Right atrium auricular region (tissue), 2 donors: Measurements from ENCODE around the gene SETBP1. TPM values are rescaled to one million over a fixed set of nuclear protein-coding genes. Genes with fewer than 3 reads are reported as not detected.

Source experiments
- DNase-seq: peaks from one replicate; pipeline ENCODE4 v3.0.0-alpha.2; 2019; ENCODE audit warnings: low spot score
- H3K27ac ChIP-seq, 2 donors: fragments of 200-600 bp; sonication (generic); 1 replicate in 1 of 2; 2 replicates in 1 of 2; pipeline ENCODE4 v1.5.1; 2016 to 2019
- H3K27me3 ChIP-seq, 2 donors: fragments of 200-600 bp; sonication (generic); one replicate each; pipeline versions ENCODE4 v1.5.1 to v1.6.0; 2017 to 2019
- H3K36me3 ChIP-seq: fragments of 200-600 bp; sonication (generic); one replicate; pipeline ENCODE4 v1.5.1; 2016
- H3K4me1 ChIP-seq, 2 donors: fragments of 200-600 bp; sonication (generic); one replicate each; pipeline versions ENCODE4 v1.5.1 to v1.6.0; 2017 to 2019
- H3K4me3 ChIP-seq, 2 donors: fragments of 200-600 bp; sonication (generic); 1 replicate in 1 of 2; 2 replicates in 1 of 2; pipeline ENCODE4 v1.5.1; 2017 to 2019; ENCODE audit warnings: mild to moderate bottlenecking in 1 of 2, moderate library complexity in 1 of 2
- H3K9me3 ChIP-seq, 2 donors: fragments of 200-600 bp; sonication (generic); one replicate each; pipeline ENCODE4 v1.5.1; 2019
- total RNA-seq, 2 donors: library from RNA; depleted of rRNA; stranded (reverse); fragments of >200 nt; gene quantifications; one replicate each; pipeline ENCODE4 v1.1.0, GENCODE V29; 2016
- TF ChIP-seq, protein P1 (sequence below), 2 donors: fragments of 200-600 bp; sonication (generic); IDR thresholded peaks; one replicate each; pipeline ENCODE4 v1.5.1; 2019; ENCODE audit warnings: antibody characterized with exemption in 2 of 2

SETBP1 gene
- total RNA-seq, 2 donors from 2014 or later = 7.8 to 13.4 TPM

DNA sequence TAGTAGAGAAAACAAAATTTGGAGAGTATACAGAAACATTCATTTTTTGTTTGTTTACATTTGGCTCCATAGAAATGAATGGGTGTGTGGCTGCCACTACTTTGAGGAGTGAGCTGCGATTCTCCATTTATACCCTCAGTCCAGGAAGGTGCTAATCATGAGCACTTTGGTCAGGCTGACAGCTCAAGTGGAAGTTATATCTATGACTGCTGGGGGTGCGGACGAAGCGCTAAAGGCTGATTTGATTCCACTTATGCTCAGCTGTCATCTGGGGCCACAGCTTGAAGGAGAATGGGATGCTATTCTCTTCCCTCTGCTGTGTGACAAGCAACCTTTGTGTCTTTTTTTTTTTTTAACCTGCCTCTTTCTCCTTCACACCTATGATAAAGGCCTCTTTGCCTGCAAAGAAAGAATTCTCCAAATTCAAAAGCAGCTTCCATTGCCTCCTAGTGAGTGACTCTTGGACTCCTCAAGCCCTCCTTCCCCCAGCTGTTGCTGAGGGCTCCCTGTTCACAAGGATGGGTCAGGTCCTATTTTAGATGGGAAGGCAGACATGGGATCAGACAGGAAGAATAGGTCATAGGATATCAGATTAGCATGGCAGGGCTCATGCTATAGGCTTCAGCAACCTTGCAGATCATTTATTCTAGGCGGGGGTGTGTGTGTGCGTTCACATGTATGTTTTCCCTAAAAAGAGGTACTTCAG, 201.6 kb downstream of the SETBP1 start:
- no peaks in the 10 kb centered on the region for H3K27me3 ChIP-seq
- peaks cover 0 to 21% of the 10 kb centered on the region in 2 donors for H3K4me1 ChIP-seq
- TF ChIP-seq, protein P1, sequence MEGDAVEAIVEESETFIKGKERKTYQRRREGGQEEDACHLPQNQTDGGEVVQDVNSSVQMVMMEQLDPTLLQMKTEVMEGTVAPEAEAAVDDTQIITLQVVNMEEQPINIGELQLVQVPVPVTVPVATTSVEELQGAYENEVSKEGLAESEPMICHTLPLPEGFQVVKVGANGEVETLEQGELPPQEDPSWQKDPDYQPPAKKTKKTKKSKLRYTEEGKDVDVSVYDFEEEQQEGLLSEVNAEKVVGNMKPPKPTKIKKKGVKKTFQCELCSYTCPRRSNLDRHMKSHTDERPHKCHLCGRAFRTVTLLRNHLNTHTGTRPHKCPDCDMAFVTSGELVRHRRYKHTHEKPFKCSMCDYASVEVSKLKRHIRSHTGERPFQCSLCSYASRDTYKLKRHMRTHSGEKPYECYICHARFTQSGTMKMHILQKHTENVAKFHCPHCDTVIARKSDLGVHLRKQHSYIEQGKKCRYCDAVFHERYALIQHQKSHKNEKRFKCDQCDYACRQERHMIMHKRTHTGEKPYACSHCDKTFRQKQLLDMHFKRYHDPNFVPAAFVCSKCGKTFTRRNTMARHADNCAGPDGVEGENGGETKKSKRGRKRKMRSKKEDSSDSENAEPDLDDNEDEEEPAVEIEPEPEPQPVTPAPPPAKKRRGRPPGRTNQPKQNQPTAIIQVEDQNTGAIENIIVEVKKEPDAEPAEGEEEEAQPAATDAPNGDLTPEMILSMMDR (IDR thresholded peaks at IDR 0.05) = no peak
- H3K27ac ChIP-seq = no peak overlapping the region
- no peak for DNase-seq
- H3K4me3 ChIP-seq = no peak overlapping the region
- no peaks in the 10 kb centered on the region for H3K36me3 ChIP-seq
- H3K9me3 ChIP-seq = no peaks in the 10 kb centered on the region

DNA sequence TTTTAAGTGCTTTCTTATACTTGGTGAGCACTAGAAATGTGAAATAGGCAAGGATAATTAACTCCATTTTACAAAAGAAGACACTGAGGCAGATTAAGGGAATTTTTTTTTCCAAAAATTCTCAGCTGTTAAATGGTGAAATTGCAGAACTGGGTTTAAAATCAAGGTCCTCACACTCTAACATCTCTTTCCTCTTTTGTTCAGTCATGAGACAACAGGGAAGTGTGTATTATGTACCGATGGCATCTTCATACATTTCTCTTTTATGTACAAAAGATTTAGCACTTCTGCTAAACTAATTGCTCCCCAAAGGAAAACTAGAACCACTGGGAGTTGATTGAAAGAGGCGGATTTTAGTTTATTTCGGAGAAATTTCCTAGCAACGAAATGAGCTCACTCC, 203.0 kb downstream of the SETBP1 start:
- H3K36me3 ChIP-seq = no peaks in the 10 kb centered on the region
- H3K27ac ChIP-seq = no peak overlapping the region
- peaks cover 0 to 21% of the 10 kb centered on the region in 2 donors for H3K4me1 ChIP-seq
- no peak overlapping the region for H3K4me3 ChIP-seq
- DNase-seq = no peak
- H3K9me3 ChIP-seq = no peaks in the 10 kb centered on the region
- TF ChIP-seq, protein P1 (IDR thresholded peaks at IDR 0.05) = no peak
- no peaks in the 10 kb centered on the region for H3K27me3 ChIP-seq

GRCh38 chr18:44884431-44884830, 203.7 kb downstream of the SETBP1 start:
- Histone ChIP-seq H3K27ac (no peak overlapping the region), H3K4me1 (peaks cover 0 to 21% of the 10 kb centered on the region in 2 donors), H3K27me3 (no peaks in the 10 kb centered on the region), H3K4me3 (no peak overlapping the region), H3K9me3 (no peaks in the 10 kb centered on the region), H3K36me3 (no peaks in the 10 kb centered on the region)
- TF ChIP-seq, protein P1 (IDR thresholded peaks at IDR 0.05) = no peak
- no peak for DNase-seq

DNA sequence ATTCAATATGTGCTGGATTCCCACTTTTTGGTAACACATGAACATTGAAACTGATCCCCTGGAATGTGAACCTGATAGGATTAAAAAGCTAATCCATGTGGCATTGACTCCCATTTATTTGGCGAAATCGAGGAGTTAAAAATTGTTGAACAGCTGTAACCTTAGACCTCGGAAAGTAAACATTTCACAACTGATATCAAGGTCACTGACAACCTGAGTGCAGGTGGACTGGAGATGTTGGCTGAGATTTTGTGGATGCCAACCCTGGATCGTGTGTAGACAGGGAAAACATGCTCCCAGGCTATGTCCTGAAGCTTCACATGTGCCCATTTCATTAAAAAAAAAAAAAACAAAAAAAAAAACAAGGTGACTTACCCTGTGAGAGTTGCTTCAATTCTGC, 204.8 kb downstream of the SETBP1 start:
- Histone ChIP-seq H3K36me3 (no peaks in the 10 kb centered on the region), H3K4me1 (peaks cover 0 to 21% of the 10 kb centered on the region in 2 donors), H3K27me3 (no peaks in the 10 kb centered on the region), H3K4me3 (no peak overlapping the region), H3K27ac (no peak overlapping the region), H3K9me3 (no peaks in the 10 kb centered on the region)
- TF ChIP-seq, protein P1 (IDR thresholded peaks at IDR 0.05) = no peak
- no peak for DNase-seq

DNA sequence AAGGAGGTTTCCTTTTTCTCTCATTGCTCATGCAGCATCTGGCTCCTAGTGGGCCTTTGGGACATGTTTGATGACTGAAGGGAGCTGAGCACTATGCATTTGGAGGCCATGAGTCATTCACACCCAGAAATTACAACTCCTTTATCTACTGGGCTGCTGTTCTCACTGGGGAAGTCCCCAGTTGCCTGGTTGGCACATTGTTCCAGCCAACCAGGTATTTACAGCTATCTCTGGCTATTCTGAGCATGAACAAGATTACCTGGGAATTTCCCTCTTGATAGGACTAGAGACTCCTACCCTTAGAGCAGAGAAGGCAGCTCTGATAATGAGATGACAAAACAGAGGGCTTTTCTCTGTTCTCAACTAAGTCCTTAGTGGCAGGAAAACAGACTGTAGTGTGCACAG, 206.5 kb downstream of the SETBP1 start:
- Histone ChIP-seq H3K4me1 (peaks cover 0 to 15% of the 10 kb centered on the region in 2 donors), H3K4me3 (no peak overlapping the region), H3K27ac (no peak overlapping the region), H3K9me3 (peaks cover 0 to 6% of the 10 kb centered on the region in 2 donors), H3K36me3 (no peaks in the 10 kb centered on the region), H3K27me3 (no peaks in the 10 kb centered on the region)
- DNase-seq = no peak
- TF ChIP-seq, protein P1 (IDR thresholded peaks at IDR 0.05) = no peak

- Histone ChIP-seq H3K36me3 (no peaks in the 10 kb centered on the region), H3K4me1 (peaks cover 0 to 6% of the 10 kb centered on the region in 2 donors), H3K27ac (no peak overlapping the region), H3K27me3 (no peaks in the 10 kb centered on the region), H3K4me3 (no peak overlapping the region), H3K9me3 (peaks cover 0 to 6% of the 10 kb centered on the region in 2 donors)
- TF ChIP-seq, protein P1 (IDR thresholded peaks at IDR 0.05) = no peak
- DNase-seq = no peak
Measured at GRCh38 chr18:44889111-44889510, 208.4 kb downstream of the SETBP1 start.
